Suprapubic skin (tissue), 4 donors: ENCODE data around the gene CDS2. TPM values are rescaled to one million over a fixed set of nuclear protein-coding genes. Genes with fewer than 3 reads are reported as not detected.

Source experiments
- DNase-seq, 2 donors: peaks; one replicate each; pipeline ENCODE4 v3.0.0-alpha.2; 2019; ENCODE audit warnings: low spot score in 2 of 2
- H3K27ac ChIP-seq: fragments of 200-600 bp; sonication (generic); one replicate; pipeline ENCODE4 v1.5.1; 2019
- H3K27me3 ChIP-seq: fragments of 200-600 bp; sonication (generic); one replicate; pipeline ENCODE4 v1.5.1; 2019
- H3K36me3 ChIP-seq: fragments of 200-600 bp; sonication (generic); one replicate; pipeline ENCODE4 v1.5.1; 2019
- H3K4me1 ChIP-seq: fragments of 200-600 bp; sonication (generic); one replicate; pipeline ENCODE4 v1.5.1; 2019
- H3K4me3 ChIP-seq: fragments of 200-600 bp; sonication (generic); one replicate; pipeline ENCODE4 v1.5.1; 2019; ENCODE audit warnings: mild to moderate bottlenecking
- H3K9me3 ChIP-seq: fragments of 200-600 bp; sonication (generic); one replicate; pipeline ENCODE4 v1.5.1; 2019
- CTCF ChIP-seq, 2 donors: fragments of 200-600 bp in 1 of 2; fragments of 450-650 bp in 1 of 2; sonication (generic) in 1 of 2; IDR thresholded peaks; one replicate each; pipeline ENCODE4 v1.5.1; 2016 to 2019; ENCODE audit warnings: antibody characterized with exemption in 2 of 2, mild to moderate bottlenecking in 1 of 2, moderate library complexity in 1 of 2
- EP300 ChIP-seq: sonication (generic); formaldehyde crosslinking; IDR thresholded peaks from one replicate; pipeline ENCODE4 v1.6.1; 2017; ENCODE audit warnings: antibody characterized with exemption
- POLR2A ChIP-seq, 2 donors: fragments of 450-650 bp; IDR thresholded peaks; one replicate each; pipeline ENCODE4 v1.6.1; 2017; ENCODE audit warnings: antibody characterized with exemption in 2 of 2, mild to moderate bottlenecking in 2 of 2, moderate library complexity in 2 of 2
- POLR2AphosphoS5 ChIP-seq, 3 donors: sonication (generic); formaldehyde crosslinking; IDR thresholded peaks; one replicate each; pipeline ENCODE4 v1.6.1; 2017; ENCODE audit warnings: antibody characterized with exemption in 3 of 3
- WGBS: methylation state at CpG from one replicate; pipeline ENCODE4 v1.1.5; 2018; 5-methylcytosine and 5-hydroxymethylcytosine counted together
- total RNA-seq, 4 donors: library from RNA; depleted of rRNA; stranded (reverse); fragments of >200 nt; gene quantifications; one replicate each; pipeline ENCODE4 v1.1.0, GENCODE V29; 2016

Gene CDS2
- total RNA-seq, 4 donors from 2014 or later = 12.3 to 30.3 (median 22.6) TPM

- Histone ChIP-seq H3K4me1 (peaks cover 16% of the 10 kb centered on the region), H3K9me3 (no peaks in the 10 kb centered on the region), H3K27me3 (no peaks in the 10 kb centered on the region), H3K27ac (no peak overlapping the region), H3K4me3 (no peak overlapping the region), H3K36me3 (peaks cover 4% of the 10 kb centered on the region)
- TF ChIP-seq POLR2A (IDR thresholded peaks at IDR 0.05) (no peak), POLR2AphosphoS5 (IDR thresholded peaks at IDR 0.05) (no peak), CTCF (IDR thresholded peaks at IDR 0.05) (no peak), EP300 (no peak)
- 70% methylated on average over 6 of the region's 6 CpGs for WGBS
- DNase-seq = no peak
Observed at GRCh38 chr20:5148581-5148980, 21.8 kb downstream of the CDS2 start.

GRCh38 chr20:5149892-5150225, 23.1 kb downstream of the CDS2 start:
- DNase-seq = no peak
- H3K4me1 ChIP-seq = peaks cover 13% of the 10 kb centered on the region
- H3K4me3 ChIP-seq = no peak overlapping the region
- peaks cover 2% of the 10 kb centered on the region for H3K36me3 ChIP-seq
- H3K27me3 ChIP-seq = no peaks in the 10 kb centered on the region
- WGBS = 92% methylated on average over 3 of the region's 3 CpGs
- H3K27ac ChIP-seq = no peak overlapping the region
- TF ChIP-seq CTCF (IDR thresholded peaks at IDR 0.05) (no peak), POLR2AphosphoS5 (IDR thresholded peaks at IDR 0.05) (no peak), EP300 (no peak)
- no peaks in the 10 kb centered on the region for H3K9me3 ChIP-seq

GRCh38 chr20:5150226-5151076, 23.6 kb downstream of the CDS2 start:
- Histone ChIP-seq H3K9me3 (no peaks in the 10 kb centered on the region), H3K27me3 (no peaks in the 10 kb centered on the region), H3K27ac (no peak overlapping the region), H3K4me1 (peaks cover 13% of the 10 kb centered on the region), H3K4me3 (no peak overlapping the region), H3K36me3 (no peaks in the 10 kb centered on the region)
- TF ChIP-seq EP300 = no peak
- TF ChIP-seq POLR2AphosphoS5 (IDR thresholded peaks at IDR 0.05) = no peak
- TF ChIP-seq POLR2A (IDR thresholded peaks at IDR 0.05) = no peak
- no peak for TF ChIP-seq CTCF (IDR thresholded peaks at IDR 0.05)
- DNase-seq = no peak
- WGBS = 85% methylated on average over 13 of the region's 13 CpGs

- H3K27me3 ChIP-seq = no peaks in the 10 kb centered on the region
- H3K27ac ChIP-seq = no peak overlapping the region
- H3K36me3 ChIP-seq = no peaks in the 10 kb centered on the region
- 81% methylated on average over 3 of the region's 3 CpGs for WGBS
- DNase-seq = no peak
- no peaks in the 10 kb centered on the region for H3K9me3 ChIP-seq
- no peak for TF ChIP-seq CTCF (IDR thresholded peaks at IDR 0.05)
- TF ChIP-seq POLR2AphosphoS5 (IDR thresholded peaks at IDR 0.05) = no peak
- no peak for TF ChIP-seq EP300
- TF ChIP-seq POLR2A (IDR thresholded peaks at IDR 0.05) = no peak
- peaks cover 2% of the 10 kb centered on the region for H3K4me1 ChIP-seq
- H3K4me3 ChIP-seq = no peak overlapping the region
Observed at GRCh38 chr20:5153152-5153467, 26.3 kb downstream of the CDS2 start.

- Histone ChIP-seq H3K9me3 (no peaks in the 10 kb centered on the region), H3K27ac (no peak overlapping the region), H3K4me3 (no peak overlapping the region), H3K4me1 (no peaks in the 10 kb centered on the region), H3K36me3 (no peaks in the 10 kb centered on the region), H3K27me3 (no peaks in the 10 kb centered on the region)
- TF ChIP-seq EP300 (no peak), CTCF (IDR thresholded peaks at IDR 0.05) (no peak)
- 84% methylated on average over 5 of the region's 5 CpGs for WGBS
- no peak for DNase-seq
Observed at GRCh38 chr20:5153612-5154542, 27.1 kb downstream of the CDS2 start.
